Measurements from ENCODE around the gene PRX.
"Not testable (repeated sequence)": the region's sequence is repeated elsewhere in the genome, so short reads cannot be mapped to it uniquely, and the experiment has no call there.

Gene PRX

DNA sequence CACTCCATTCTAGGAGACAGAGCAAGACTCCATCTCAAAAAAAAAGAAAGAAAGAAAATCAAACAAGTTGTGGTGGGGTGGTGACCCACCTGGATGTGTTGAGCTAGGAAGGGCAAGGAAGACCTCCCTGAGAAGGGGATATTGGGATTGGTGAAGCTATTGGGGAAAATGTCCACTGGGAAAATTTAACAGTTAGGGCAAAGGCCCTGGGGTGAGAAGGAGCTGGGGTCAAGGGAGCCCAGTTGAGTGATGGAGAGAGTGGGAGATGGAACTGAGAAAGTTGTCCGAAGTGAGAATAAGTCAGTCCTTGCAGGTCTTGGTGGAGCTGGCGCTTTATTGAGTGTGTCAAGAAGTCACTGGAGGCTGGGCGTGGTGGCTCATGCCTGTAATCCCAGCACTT, 25.1 kb upstream of the PRX start:
- no peak for FAIRE-seq

DNA sequence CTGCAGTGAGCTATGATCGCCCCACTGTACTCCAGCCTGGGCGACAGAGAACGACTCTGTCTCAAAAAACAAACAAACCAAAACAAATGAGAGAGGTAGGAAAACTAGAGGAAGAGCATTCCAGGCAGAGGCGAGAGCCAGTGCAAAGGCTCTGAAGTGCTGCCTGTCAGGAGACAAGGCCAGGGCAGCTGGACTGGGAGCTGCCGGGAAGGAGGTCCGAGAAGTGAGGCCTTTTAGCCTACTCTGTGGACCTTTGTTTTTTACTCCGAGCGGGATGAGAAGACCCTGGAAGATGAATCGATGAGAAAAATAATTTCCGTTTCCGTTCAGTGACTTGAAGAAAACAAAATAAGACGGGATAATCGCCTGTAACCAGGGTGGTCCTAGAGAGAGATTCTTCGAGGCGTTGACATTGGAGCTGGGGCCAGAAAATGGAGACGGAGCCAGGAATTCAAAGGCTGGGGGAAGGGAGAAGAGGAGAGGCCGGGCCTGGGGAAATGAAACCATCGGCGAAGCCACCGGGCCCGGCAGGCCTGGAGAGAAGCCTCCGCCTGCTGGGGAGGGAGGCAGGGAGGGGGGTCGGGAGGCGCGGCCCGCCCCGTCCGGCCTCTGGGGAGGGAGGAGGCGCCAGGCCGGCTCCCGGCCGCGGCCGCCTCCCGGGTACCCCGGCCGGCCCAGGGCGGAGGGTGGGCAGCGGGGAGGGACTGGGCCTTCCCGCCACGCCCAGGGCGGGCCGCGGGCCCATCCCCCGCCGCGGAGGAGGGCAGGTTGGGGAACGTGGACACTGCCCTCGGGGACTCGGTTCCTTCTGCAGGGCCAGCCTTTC, 20.4 kb upstream of the PRX start:
- FAIRE-seq: no peak

DNA sequence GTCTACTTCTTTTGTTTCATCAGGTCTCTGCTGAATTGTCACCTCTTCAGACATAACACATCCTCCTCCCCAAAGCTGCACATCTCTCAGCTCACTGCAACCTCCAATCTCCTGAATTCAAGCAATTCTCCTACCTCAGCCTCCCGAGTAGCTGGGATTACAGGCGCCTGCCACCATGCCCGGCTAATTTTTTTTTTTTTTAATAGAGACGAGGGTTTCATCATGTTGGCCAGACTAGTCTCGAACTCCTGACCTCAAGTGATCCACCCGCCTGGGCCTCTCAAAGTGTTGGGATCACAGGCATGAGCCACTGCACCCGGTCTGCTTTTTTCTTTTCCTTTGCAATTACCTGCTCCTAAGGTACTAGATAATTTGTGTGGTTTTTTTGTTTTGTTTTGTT, 19.6 kb upstream of the PRX start:
- not testable (repeated sequence) for FAIRE-seq

DNA sequence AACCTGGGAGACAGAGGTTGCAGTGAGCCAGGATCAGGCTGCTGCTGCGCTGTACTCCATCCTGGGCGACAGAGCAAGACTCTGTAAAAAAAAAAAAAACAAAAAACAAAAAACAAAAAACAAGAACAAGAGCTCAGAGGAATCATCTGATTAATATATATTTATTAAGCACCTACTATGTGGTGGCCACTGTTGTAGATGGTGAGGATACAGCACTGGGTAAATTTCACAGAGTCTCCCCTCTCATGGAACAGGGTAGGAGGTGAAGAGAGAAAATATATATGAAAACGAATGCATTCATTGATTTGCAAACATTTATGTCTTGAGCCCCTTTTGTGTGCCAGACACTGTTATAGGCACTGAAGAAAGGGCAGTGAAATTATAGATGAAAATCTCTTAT, 18.5 kb upstream of the PRX start:
- no peak for FAIRE-seq

DNA sequence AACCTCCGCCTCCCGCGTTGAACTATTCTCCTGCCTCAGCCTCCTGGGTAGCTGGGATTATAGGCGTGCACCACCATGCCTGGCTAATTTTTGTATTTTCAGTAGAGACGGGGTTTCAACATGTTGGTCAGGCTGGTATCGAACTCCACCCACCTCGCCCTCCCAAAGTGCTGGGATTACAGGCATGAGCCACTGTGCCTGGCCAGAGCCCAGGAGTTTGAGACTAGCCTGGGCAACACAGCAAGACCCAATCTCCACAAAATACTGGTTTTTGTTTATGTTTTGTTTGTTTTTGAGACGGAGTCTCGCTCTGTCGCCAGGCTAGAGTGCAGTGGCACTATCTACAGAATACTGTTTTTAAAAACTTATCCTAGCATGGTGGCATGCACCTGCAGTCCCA, 17.1 kb upstream of the PRX start:
- FAIRE-seq: not testable (repeated sequence)

DNA sequence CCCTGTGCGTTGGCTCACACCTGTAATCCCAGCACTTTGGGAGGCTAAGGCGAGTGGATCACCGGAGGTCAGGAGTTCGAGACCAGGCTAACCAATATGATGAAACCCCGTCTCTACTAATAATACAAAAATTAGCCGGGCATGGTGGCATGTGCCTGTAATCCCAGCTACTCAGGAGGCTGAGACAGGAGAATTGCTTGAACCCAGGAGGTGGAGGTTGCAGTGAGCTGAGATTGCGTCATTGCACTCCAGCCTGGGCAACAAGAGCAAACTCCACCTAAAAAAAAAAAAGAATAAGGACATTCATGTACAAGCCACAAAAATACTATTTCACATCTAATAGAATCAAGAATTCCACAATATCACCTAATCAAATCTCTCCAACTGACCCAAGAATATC, 15.0 kb upstream of the PRX start:
- not testable (repeated sequence) for FAIRE-seq

DNA sequence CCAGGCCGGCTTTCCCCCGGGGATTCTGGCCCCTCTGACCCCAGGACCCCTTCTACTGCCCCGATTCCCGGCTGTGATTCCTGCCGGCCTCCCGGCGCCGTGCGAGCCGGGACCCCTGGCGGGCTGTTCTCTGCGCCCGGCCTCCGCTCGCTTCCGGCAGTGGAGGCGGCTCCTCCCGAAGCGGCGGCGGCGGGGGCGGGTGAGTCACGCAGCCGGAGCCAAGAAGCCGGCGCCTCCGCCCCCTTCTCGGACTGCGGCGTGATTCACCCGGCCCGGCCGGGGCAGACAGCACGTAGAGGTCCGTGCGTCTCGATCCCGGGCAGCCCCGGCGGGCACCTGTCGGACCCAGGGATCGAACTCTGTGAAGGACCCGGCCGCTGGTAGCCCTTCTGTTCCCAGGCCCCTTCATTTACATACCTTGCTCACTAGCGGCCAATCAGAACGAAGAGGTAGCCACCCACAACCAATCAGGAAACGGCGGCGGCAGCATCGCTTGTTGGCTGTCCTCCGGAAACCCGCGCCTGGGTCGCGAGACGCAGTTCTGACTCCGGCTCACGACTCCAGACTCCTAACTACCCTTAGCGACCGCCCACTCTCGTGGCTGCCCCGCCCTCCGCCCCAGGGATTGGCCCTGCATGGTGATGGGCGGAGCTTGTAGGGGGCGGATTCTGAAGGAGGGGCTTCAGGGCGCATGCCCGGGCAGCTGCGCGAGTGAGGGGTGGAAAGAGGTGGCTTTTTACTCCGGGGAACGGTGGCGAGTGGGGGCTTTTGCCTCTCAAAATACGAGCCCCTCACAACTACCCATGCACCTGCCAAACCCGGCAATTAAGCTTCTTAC, 12.5 kb upstream of the PRX start, which contains the start of gene SERTAD1:
Gene SERTAD1 (minus strand): TSS at position 543 of the 838 bp plus-strand sequence. CDS start 2,446 bp downstream, outside the sequence.
- FAIRE-seq: peak; percentile 98

DNA sequence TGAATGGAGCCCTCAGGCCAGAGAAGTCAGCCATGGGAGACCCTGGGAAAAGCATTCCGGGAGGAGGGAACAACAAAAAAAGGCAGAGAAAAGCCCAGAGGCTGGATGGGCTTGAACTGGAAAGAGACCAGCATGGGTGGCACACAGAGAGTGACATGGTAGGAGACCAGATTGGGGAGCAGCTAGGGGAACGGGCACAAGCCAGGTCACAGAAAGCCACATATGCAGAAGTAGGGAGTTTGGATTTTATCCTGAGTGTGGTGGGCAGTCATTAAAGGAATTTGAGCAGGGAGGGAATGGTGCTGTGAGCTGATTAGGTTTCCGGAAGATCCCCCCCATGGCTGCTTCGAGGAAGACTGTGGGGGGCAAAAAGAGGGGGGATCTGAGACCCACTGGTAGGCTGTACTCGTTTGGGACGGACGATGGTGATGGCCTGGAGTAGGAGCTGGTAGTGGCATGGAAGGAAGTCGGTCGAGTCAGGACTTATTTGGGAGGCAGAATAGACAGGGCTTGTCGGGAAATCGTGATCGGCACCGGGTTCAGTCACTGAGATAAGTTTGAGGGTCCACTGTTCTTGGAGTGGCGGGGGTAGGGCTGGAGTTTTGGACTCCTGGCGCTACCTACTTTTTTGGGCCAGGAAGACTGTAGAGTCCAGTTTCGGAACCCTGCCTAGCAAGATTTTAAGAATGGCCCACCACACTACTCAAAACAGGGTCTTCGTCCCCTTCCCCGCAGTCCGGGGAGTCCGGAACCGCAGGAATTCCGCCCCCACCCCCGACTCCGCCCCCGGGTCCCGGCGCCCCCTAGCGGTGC, 11.7 kb upstream of the PRX start:
- no peak for FAIRE-seq

DNA sequence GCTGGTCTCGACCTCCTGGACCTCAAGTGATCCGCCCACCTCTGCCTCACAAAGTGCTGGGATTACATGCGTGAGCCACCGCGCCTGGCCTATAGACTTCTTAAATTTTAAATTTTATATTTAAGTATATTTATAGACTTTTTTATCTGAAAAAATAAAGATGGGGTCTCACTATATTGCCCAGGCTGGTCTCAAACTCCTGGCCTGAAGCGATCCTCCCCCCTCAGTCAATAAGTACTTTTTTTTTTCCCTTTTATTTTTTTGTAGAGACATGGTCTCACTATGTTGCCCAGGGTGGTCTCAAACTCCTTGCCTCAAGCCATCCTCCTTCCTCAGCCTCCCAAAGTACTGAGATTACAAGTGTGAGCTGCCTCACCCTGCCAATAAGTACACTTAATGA, 10.8 kb upstream of the PRX start:
- FAIRE-seq: no peak

DNA sequence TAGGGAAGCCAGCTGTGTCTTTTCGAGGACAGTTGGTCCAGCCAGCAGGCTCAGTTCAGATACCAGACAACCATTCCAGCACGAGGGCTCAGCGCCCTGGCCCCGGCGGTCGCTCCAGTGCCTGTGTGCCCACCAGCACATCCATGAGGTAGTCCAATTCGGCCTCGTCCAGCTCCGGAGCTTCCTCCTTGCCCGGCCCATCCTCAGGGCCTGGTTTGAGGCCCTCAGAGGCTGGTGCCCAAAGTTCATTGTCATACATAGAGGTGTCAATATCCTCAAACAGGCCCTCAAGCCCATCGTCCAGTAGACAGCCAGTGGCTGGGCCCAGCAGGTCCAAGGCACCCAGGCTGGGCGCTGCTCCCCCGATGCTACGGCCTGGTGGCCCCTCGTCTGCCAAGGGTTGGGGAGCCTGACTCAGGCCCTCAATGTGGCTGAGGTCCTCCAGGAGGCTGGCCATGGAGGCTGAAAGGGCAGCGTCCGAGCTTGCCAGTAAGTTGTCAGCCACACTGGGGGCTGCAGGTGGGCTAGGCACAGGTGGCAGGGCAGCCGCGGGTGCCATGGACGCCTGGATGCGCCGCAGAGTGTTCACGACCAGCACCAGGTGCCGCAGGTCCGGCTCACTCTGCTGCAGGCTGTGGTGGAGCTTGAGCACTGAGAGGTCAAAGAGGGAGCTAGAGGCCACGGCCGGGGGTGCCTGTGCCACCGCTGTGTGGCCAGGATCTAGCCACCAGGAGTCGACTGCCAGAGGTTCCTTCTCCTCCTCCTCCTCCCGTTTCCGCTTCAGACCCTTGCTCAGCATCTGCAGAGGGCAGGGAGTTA, 9.8 kb upstream of the PRX start:
- no peak for FAIRE-seq

DNA sequence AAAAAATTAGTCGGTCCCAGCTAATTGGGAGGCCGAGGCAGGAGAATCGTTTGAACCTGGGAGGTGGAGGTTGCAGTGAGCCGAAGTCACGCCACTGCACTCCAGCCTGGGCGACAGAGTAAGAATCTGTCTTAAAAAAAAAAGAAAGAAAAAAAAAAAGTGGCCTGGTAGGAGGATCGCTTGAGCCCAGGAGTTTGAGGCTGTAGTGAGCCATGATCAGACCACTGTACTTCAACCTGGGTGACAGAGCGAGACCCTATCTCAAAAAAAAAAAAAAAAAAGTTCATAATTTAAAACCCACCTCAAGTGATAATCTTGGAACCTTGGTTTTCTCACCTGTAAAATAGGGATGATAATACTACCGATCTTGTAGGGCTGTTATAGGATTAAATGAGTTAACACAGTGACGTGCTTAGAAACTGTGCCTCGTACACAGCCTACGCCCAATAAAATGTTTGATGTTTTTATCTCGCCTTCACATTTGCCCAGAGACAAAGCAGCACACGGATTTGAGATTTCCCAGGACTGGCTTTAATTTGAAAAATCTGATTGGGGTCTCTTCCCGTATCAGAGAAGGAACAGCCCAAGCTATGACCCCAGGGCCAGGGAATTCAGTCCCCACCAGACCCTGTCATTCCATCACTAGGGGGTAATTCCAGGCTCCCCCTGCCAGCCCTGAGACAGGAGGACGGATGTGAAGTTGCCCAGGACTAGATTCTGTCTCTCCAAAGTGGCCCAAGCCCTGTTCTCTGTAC, 9.0 kb upstream of the PRX start:
- no peak for FAIRE-seq

DNA sequence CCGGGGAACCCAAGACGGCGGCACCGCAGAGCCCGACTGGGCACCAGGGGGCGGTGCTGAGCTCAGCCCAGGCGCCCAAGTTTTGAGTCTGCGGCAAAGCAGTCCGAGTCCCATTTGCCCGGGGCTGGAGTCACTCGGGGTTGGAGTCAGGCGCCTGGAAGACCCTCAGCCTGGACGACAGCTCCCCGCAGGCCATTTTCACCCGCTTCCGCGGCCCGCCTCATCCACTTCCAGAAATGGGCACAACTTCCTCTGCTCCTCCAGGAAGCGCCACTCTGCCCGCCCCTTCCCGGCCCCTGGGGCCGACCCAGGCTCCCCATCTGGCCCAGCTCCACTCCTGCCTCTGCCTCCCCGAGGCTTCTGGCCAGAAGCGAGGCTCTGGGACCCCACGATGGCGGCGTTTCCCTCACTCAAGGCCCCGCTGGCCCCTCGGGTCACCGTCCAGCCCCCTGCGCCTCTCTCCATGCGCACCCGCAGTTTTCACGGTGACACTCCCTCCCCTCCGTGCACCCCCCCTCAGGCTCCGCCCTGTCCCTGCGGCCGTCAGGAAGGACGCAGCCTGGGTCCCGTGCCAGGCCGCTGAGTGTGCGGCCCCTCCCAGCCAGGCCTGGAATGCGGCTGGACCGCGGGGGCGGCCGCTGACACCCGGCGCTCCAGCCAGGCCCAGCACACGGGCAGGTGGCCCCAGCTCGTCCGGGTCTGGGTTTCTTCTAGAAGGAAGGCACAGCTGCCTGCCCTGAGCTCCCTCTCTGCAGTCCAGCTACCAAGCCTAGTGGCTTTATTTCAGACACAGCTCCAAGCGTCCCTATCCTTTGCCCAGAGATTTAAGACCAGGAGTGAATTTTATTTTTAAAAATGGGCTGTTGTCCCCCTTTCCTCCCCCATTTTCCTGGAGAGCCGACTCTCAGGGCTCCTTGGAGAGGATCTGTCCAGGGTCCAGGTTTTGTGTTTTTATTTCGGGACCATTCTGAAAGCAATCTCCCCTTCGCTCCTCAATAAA, 7.9 kb upstream of the PRX start:
- FAIRE-seq: no peak

DNA sequence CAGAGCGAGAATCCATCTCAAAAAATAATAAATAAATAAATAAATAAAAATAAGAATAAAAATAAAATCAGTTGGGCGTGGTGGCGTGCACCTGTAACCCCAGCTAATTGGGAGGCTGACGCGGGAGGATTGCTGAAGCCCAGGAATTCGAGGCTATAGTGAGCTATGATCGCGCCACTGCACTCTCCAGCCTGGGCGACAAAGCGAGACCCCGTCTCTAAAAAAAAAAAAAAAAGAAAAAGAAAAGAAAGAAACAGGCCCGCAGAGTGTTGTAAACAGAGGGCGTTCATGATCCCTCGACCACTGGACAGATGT, 7.2 kb upstream of the PRX start:
- no peak for FAIRE-seq

DNA sequence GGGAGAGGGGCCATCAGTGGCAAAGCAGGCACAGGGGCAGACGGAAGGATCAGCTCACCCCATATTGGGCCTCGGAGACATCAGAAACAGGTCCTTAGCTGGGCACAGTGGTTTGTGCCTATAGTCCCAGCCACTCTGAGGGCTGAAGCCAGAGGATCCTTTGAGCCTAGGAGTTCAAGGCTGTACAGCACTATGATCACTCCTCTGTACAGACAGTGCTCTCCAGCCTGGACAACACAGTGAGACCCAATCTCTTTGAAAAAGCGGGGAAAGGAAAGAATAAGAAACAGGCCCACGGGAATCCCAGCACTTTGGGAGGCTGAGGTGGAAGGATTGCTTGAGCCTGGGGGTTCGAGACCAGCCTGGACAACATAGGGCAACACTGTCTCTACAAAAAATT, 6.6 kb upstream of the PRX start:
- no peak for FAIRE-seq

DNA sequence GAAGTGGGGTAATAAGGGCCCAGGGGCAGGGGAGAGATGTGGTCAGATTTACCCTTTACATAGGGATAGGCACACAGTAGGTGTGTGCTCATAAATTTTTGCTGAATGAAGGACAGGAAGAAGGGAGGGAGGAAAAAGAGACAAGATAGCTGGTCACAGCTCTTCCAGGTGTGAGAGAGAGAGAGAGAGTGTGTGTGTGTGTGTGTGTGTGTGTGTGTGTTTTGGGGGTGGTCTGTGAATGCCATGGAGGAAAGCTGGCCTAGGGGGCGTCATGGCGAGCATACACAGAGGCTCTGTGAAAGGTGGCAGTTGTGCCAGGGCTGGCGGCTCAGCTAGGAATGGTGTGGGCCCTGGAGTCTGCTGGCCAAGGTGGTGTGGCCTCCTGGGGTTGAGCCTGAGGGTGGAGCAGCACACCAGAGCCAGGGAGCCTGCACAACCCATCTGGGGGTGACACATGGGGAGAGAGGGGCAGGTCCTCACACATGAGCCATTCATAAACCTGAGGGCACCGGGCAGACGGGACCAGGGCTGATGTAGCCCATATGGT, 6.0 kb upstream of the PRX start:
- no peak for FAIRE-seq

DNA sequence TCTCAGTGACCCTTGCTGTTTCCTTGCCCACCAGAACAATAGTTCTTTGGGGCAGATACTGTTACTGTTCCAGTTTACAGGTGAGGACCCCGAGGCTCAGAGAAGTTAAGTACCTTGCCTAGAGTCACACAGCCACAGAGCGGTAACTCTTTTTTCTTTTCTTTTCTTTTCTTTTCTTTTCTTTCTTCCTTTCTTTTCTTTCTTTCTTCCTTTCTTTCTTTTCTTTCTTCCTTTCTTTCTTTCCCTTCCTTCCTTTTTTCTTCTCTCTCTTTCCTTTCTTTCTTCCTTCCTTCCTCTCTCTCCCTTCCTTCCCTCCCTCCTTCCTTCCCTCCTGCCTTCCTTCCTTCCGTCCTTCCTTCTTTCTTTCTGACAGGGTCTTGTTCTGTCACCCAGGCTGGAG, 4.9 kb upstream of the PRX start:
- no peak for FAIRE-seq

DNA sequence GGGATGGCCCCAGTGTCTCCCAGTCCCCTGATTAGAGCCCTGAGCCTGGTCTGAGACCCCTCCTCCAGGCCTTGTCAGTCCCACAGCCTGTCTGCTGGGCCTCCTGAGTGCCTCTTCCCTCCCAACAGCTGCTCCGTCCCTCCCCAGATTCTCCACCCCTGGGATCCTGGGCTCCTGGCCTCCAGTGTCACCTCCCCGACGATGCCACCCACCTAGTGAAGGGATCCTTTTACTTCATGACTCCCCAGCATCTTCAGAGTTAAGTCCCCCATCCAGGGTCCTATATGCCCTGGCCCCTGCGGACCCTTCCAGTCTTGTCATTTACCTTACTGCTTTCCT, 4.4 kb upstream of the PRX start:
- FAIRE-seq: no peak

DNA sequence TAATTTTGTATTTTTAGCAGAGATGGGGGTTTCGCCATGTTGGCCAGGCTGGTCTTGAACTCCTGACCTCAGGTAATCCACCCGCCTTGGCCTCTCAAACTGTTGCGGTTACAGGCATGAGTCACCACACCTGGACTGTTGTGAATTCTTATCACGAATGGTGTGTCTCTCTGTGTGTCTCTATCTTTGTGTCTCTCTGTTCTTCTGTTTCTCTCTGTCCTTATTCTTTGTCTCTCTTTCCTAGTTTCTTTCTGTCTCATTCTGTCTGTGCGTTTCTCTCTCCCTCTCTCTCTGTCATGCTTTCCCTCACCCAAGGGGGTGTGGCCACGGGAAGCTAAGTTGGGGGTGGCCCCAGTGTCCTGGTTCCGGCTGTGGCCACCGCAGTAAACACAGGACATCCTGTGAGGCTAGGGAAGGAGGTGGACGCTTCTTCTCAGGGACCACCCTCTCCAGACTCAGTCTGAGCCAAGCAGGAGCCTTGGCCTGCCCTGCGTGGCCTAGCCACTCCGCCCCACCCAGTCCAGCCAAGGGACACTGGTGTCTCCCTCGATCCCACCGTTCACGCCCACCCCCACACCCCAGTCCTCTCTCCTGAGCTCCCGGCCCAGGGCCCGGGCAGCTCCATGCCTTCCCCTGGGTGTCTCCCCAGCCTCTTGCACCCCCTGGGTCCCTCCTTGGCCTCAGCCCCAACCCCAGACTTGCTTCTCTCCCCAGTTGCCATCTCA, 3.9 kb upstream of the PRX start:
- no peak for FAIRE-seq

DNA sequence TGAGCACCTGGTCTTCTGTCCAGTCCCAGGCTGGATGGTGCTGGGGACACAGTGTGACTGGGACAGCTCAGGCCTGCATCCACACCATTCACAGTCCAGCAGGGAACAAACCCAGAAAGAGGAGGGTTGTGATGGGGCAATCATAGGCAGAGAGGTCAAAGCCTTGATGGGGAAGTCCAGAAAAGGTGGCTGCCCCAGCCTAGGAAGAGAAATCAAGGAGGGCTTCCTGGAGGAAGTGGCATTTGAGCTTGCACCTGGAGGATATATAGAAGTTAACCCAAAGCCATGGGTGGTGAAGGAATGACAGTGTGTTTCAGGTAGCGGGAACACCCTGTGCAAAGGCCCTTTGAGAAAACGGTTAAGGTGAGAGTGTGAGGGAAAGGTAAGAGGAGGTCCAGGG, 2.6 kb upstream of the PRX start:
- no peak for FAIRE-seq
